ENCODE measurements around the gene MOCS3. TPM values are rescaled to one million over a fixed set of nuclear protein-coding genes. Genes with fewer than 3 reads are reported as not detected.

Gene MOCS3
- total and polyA plus RNA-seq, 2 of the 13 experiments (the other 11 are each of a cell fraction or from before 2014, with no cell fraction given), result 3.7 to 8.4 TPM

DNA sequence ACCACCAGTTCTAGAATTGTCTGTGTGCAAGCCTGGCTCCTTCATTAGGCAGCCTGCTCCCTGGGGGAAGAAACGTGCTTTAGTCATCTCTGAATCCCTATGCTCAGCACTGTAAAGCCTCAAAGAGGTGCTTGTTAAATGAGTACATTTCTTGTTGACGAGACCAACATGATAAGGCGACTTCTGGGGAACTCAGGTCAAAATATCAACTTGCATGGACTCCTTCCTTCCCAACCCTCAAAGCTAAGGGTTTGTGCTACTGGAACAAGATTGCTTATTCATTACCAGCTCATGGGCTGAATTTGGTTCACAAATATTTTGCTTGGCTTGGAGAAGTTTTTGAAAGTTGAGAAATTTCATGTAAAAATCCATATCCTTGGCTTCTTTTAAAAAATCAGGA lies 53.7 kb downstream of the MOCS3 start:
- H3K27ac ChIP-seq (ENCODE audit: extremely low read length, insufficient read depth, low read length), result no peak overlapping the region
- no peaks in the 10 kb centered on the region for H3K9me3 ChIP-seq (ENCODE audit: low read length)
- TF ChIP-seq ZNF496 (CRISPR knock-in tag; IDR thresholded peaks at IDR 0.05; ENCODE audit: insufficient replicate concordance) (no peak), KDM3A (CRISPR knock-in tag; IDR thresholded peaks at IDR 0.05; ENCODE audit: low read depth) (no peak), ZBTB8A (CRISPR knock-in tag; IDR thresholded peaks at IDR 0.05; ENCODE audit: borderline replicate concordance, low read depth) (no peak), DNMT3B (CRISPR knock-in tag; conservative IDR thresholded peaks at IDR 0.05) (no peak), MTA3 (CRISPR knock-in tag; IDR thresholded peaks at IDR 0.05) (no peak), ZNF446 (CRISPR knock-in tag; IDR thresholded peaks at IDR 0.05) (no peak), TCF12 (IDR thresholded peaks at IDR 0.05) (no peak), TCF12 (CRISPR knock-in tag; IDR thresholded peaks at IDR 0.05) (no peak)
- TF ChIP-seq, protein P1, sequence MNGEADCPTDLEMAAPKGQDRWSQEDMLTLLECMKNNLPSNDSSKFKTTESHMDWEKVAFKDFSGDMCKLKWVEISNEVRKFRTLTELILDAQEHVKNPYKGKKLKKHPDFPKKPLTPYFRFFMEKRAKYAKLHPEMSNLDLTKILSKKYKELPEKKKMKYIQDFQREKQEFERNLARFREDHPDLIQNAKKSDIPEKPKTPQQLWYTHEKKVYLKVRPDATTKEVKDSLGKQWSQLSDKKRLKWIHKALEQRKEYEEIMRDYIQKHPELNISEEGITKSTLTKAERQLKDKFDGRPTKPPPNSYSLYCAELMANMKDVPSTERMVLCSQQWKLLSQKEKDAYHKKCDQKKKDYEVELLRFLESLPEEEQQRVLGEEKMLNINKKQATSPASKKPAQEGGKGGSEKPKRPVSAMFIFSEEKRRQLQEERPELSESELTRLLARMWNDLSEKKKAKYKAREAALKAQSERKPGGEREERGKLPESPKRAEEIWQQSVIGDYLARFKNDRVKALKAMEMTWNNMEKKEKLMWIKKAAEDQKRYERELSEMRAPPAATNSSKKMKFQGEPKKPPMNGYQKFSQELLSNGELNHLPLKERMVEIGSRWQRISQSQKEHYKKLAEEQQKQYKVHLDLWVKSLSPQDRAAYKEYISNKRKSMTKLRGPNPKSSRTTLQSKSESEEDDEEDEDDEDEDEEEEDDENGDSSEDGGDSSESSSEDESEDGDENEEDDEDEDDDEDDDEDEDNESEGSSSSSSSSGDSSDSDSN (CRISPR knock-in tag; IDR thresholded peaks at IDR 0.05), result no peak
- no peak for DNase-seq (ENCODE audit: low spot score)
- BruUV-seq (replicated peaks), result no TSS peak
- H3K4me1 ChIP-seq (ENCODE audit: insufficient read depth, low read length), result no peaks in the 10 kb centered on the region
- intact Hi-C loops (cut with micrococcal nuclease; ENCODE audit: unreplicated experiment), result no loop called here
- H3K4me2 ChIP-seq (ENCODE audit: low read depth, low read length), result no peak overlapping the region
- ChIA-PET POLR2A (no interaction called here), CTCF (ENCODE audit: low intra/inter-chr PET ratio, low total read pairs) (no interaction called here)
- H3K27me3 ChIP-seq (ENCODE audit: control insufficient read depth in 1 of 2, insufficient read depth in 2 of 2, low read length in 2 of 2), result peaks cover 0 to 28% of the 10 kb centered on the region in 2 experiments; a peak in 3 of 5 replicates
- 10% methylated on average over 3 of the region's 3 CpGs for WGBS (ENCODE audit: low lambda C conversion rate)
- H3K9ac ChIP-seq (ENCODE audit: insufficient read depth, low read depth, low read length), result no peak overlapping the region
- FAIRE-seq, result no peak
- no peaks in the 10 kb centered on the region for H3K79me2 ChIP-seq (ENCODE audit: insufficient read depth, low read length)
- no peaks in the 10 kb centered on the region for H3K36me3 ChIP-seq (replicated peaks in 1 of 2; ENCODE audit: control insufficient read depth in 1 of 2, insufficient read depth in 2 of 2, low read length in 2 of 2)
- no peak overlapping the region for H3K4me3 ChIP-seq (replicated peaks in 1 of 3; ENCODE audit: insufficient read depth in 1 of 3, low read depth in 2 of 3, low read length in 3 of 3)
- no peaks in the 10 kb centered on the region; the same call in 1 of the 2 replicates for H4K20me1 ChIP-seq (ENCODE audit: insufficient read depth, low read length)
- ATAC-seq, result no peak
- H2AFZ ChIP-seq (ENCODE audit: low read length), result no peak overlapping the region
- in situ Hi-C loops (cut with HindIII; ENCODE audit: extremely low pct_ligation_motif_present, low pct_unique_long_range_greater_than_20kb), result no loop called here

Other genes starting within 250 kb of the MOCS3 start
- 22.2 and 26.6 TPM in 2 replicates for gene PARD6B, start 227.2 kb upstream of the MOCS3 start, total RNA-seq (2016; rRNA removed; fragmentation: Illumina TruSeq; extraction: Trizol)
- 6.0 and 6.9 TPM in 2 replicates for gene PARD6B, start 227.2 kb upstream of the MOCS3 start, polyA plus RNA-seq (2011; rRNA removed)
- gene BCAS4, start 163.8 kb upstream of the MOCS3 start, total RNA-seq (2016; rRNA removed; fragmentation: Illumina TruSeq; extraction: Trizol), result 5.9 and 7.2 TPM in 2 replicates
- gene BCAS4, start 163.8 kb upstream of the MOCS3 start, polyA plus RNA-seq (2011; rRNA removed), result 7.9 and 8.0 TPM in 2 replicates
- 21.5 and 60.7 TPM in 2 replicates for gene ADNP, start 27.4 kb upstream of the MOCS3 start, total RNA-seq (2016; rRNA removed; fragmentation: Illumina TruSeq; extraction: Trizol)
- 21.0 and 22.3 TPM in 2 replicates for gene ADNP, start 27.4 kb upstream of the MOCS3 start, polyA plus RNA-seq (2011; rRNA removed)
- 161 and 187 TPM in 2 replicates for gene DPM1, start 286 bp upstream of the MOCS3 start, total RNA-seq (2016; rRNA removed; fragmentation: Illumina TruSeq; extraction: Trizol)
- gene DPM1, start 286 bp upstream of the MOCS3 start, polyA plus RNA-seq (2011; rRNA removed), result 75.7 and 83.2 TPM in 2 replicates
- not detected in 2 replicates for gene KCNG1, start 64.3 kb downstream of the MOCS3 start, total RNA-seq (2016; rRNA removed; fragmentation: Illumina TruSeq; extraction: Trizol)
- gene KCNG1, start 64.3 kb downstream of the MOCS3 start, polyA plus RNA-seq (2011; rRNA removed), result not detected in 2 replicates

Data from HepG2 (cell line).